ENCODE data around the gene GREM1. TPM values are rescaled to one million over a fixed set of nuclear protein-coding genes. Genes with fewer than 3 reads are reported as not detected.
A peak's percentile ranks its signal among the peaks of the same experiment; 100 is the strongest.

The GREM1 gene
- total and polyA plus RNA-seq, 2 of the 4 experiments (the other 2 are of a cell fraction) = 848 to 852 TPM

- Histone ChIP-seq H3K4me2 (ENCODE audit: low read depth, low read length) (peak overlapping the region; percentile 57; the same call in 1 of the 2 replicates), H3K23ac (ENCODE audit: low read depth, low read length) (no peak overlapping the region), H2AFZ (replicated peaks; ENCODE audit: low read length, poor library complexity) (no peak overlapping the region), H4K91ac (ENCODE audit: insufficient read depth, low read depth, low read length) (no peak overlapping the region), H3K9ac (ENCODE audit: low read depth, low read length) (no peak overlapping the region), H2BK15ac (ENCODE audit: low read depth, low read length) (peak overlapping the region; percentile 79; the same call in 1 of the 3 replicates), H4K5ac (ENCODE audit: low read depth, low read length) (no peak overlapping the region; the same call in 1 of the 2 replicates), H2BK120ac (ENCODE audit: low read depth, low read length) (peak overlapping the region; percentile 47; the same call in 1 of the 2 replicates), H3K27me3 (ENCODE audit: control insufficient read depth, insufficient read depth, low read length) (peaks cover 3% of the 10 kb centered on the region; the same call in 1 of the 2 replicates), H2AK9ac (replicated peaks; ENCODE audit: low read depth, low read length, poor library complexity) (no peak overlapping the region), H4K20me1 (ENCODE audit: insufficient read depth, low read length) (no peaks in the 10 kb centered on the region), H3K18ac (ENCODE audit: low read depth, low read length) (peak overlapping the region; percentile 73; the same call in 1 of the 2 replicates), H3K4me1 (ENCODE audit: control insufficient read depth, insufficient read depth, low read length) (peaks cover 27% of the 10 kb centered on the region), H3K27ac (ENCODE audit: insufficient read depth, low read length) (peak overlapping the region; percentile 14; the same call in 1 of the 2 replicates), H3K14ac (replicated peaks; ENCODE audit: low read depth, low read length) (0 out of 2 replicates have a peak overlapping the region, but pooled peaks have one; percentile 64), H2AK5ac (ENCODE audit: low read depth, low read length) (peak overlapping the region; percentile 43; the same call in 1 of the 2 replicates), H2BK5ac (ENCODE audit: low read depth, low read length, poor library complexity, severe bottlenecking) (peak overlapping the region; percentile 70), H3K4ac (ENCODE audit: low read depth, low read length) (peak overlapping the region; percentile 22; the same call in 1 of the 2 replicates), H3K9me1 (ENCODE audit: insufficient read depth, low read length) (peaks cover 11% of the 10 kb centered on the region; the same call in 1 of the 2 replicates), H3K79me1 (ENCODE audit: low read depth in 1 of 2, low read length in 2 of 2) (no peaks in the 10 kb centered on the region), H3K36me3 (ENCODE audit: control insufficient read depth, insufficient read depth, low read length) (no peaks in the 10 kb centered on the region), H4K8ac (ENCODE audit: low read depth in 2 of 2, low read length in 2 of 2) (peak overlapping the region in 1 of 2 experiments; percentile 17; a peak in 1 of 4 replicates), H3K9me3 (ENCODE audit: control insufficient read depth, insufficient read depth, low read length) (no peaks in the 10 kb centered on the region), H3K4me3 (ENCODE audit: insufficient read depth, low read depth, low read length) (no peak overlapping the region), H2BK20ac (ENCODE audit: low read depth, low read length) (peak overlapping the region; percentile 29; the same call in 1 of the 2 replicates), H3K56ac (ENCODE audit: extremely low read depth, insufficient read depth, low read length) (no peak overlapping the region)
- ChIA-PET CTCF (interaction anchor here (1.0 kb wide), 2 partner anchors 39 to 254 kb away, joined by 3 to 4 read pairs; no protein-coding TSS in a partner anchor), POLR2A (ENCODE audit: unreplicated experiment) (no interaction called here)
- in situ Hi-C loops (cut with MboI; ENCODE audit: low sequenced_read_pairs) = no loop called here
- intact Hi-C loops (cut with micrococcal nuclease) = loop anchor here (2.0 kb wide), 1 partner anchor 20 kb away; no protein-coding TSS in a partner anchor
- dilution Hi-C loops (cut with HindIII; ENCODE audit: low sequenced_read_pairs, unreplicated experiment) = no loop called here
- peak; percentile 19 for ATAC-seq (ENCODE audit: low read depth)
- DNase-seq = peak; percentile 58
- BruUV-seq (replicated peaks) = no TSS peak
- no CpG with 5 or more reads among the region's 8 CpGs for WGBS, 2 experiments (ENCODE audit: extremely low coverage in 2 of 2, insufficient read length in 1 of 2)
- TF ChIP-seq FOS (IDR thresholded peaks at IDR 0.05; ENCODE audit: low read depth, low read length) (no peak), RFX5 (IDR thresholded peaks at IDR 0.05; ENCODE audit: low read depth, low read length) (no peak)
These were observed 13.3 kb upstream of the GREM1 start for GRCh38 chr15:32704395-32704981.
